CD4-positive, alpha-beta T cell treated with Interleukin-17A for 1 hour (primary cell): ENCODE results near the gene MED27.

Experiments used
- DNase-seq: peaks from one replicate; pipeline ENCODE4 v3.0.0-alpha.2; 2020

Gene MED27

GRCh38 chr9:132040808-132041207 is 38.9 kb downstream of the MED27 start:
- DNase-seq: no peak

GRCh38 chr9:132040246-132040645 is 39.4 kb downstream of the MED27 start:
- no peak for DNase-seq

GRCh38 chr9:132039284-132039683 is 40.4 kb downstream of the MED27 start:
- DNase-seq: no peak

DNA sequence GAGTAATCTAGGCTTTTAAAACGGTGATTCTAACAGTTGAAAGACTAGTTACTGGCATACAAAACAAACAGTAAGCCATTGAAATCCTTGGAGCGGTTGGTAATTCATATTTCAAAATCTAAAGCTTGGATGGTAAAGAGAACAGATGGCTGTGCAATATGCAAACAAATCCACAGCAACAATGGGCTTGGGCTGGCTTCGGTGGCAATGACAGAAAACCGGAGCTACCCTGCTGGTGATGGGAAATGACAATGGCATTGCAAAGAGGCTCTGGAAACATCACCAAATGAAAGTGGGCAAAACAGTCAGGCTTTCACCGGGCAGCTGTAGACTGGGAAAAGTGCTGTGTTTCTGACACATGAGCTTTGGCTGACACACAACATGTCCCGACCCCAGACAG is 42.2 kb downstream of the MED27 start:
- no peak for DNase-seq

DNA sequence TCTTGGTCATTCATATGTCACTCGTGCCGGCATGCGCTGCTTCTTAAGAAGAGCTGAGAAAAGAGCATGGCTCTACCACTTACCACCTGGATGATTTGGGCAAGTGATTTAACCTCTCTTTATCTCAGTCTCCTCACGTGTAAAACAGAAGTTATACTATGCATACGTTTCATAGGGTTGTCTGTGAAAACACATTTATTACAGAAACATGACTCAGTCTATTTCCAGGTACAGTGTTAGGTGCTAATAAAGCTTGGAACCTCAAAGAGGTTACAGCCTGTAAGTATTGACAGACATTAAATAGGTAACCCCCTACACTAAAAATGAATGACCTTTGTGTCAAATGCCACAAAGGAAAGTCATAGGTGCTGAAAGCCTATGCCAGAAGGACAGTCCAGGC is 43.1 kb downstream of the MED27 start:
- DNase-seq: no peak

DNA sequence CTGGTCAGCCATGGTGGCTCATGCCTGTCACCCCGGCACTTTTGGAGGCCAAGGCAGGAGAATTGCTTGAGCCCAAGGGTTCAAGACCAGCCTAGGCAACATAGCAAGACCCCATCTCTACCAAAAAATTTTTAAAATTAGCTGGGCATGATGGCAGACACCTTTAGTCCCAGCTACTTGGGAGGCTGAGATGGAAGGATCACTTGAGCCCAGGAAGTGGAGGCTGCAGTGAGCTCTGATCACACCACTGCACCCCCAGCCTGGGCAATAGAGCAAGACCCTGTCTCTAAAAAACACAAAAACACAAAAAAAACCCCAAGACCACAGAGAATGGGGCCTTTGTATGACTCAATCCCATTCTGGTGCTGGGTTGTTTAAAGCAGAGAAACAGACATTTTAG is 44.0 kb downstream of the MED27 start:
- no peak for DNase-seq

DNA sequence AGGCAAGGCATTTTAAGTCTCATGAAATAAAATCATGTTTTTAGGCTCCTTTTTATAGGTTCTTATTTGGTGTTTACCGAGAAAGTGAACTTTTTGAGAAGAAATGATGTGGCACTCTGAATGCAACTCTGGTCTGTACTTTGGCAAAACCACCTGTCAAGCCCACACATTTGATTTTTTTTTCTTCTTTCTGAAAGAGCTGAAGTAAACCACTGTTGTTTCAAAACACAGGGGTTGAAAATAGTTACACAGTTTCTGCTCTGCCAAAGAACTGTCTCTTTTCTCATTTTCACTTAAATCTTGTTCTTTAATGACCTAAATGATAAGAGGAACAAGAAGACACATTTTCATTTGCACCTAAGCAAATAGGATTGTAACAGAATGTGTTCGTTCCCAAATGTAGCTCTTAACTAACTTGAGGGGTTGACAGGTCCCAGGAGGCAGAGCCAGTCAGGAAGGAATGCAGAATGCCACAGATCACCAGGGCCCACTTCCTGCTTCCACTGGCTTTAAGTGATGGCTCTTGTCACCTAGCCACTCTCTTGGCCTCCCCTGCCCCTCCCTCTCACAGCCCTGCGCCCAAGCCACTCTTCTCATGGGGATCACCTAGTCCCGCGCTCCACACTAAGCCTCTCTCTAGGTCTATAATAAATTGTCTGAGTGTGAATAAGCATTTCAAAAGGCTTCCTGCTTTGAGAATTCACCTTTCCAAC is 47.3 kb downstream of the MED27 start:
- DNase-seq: no peak

DNA sequence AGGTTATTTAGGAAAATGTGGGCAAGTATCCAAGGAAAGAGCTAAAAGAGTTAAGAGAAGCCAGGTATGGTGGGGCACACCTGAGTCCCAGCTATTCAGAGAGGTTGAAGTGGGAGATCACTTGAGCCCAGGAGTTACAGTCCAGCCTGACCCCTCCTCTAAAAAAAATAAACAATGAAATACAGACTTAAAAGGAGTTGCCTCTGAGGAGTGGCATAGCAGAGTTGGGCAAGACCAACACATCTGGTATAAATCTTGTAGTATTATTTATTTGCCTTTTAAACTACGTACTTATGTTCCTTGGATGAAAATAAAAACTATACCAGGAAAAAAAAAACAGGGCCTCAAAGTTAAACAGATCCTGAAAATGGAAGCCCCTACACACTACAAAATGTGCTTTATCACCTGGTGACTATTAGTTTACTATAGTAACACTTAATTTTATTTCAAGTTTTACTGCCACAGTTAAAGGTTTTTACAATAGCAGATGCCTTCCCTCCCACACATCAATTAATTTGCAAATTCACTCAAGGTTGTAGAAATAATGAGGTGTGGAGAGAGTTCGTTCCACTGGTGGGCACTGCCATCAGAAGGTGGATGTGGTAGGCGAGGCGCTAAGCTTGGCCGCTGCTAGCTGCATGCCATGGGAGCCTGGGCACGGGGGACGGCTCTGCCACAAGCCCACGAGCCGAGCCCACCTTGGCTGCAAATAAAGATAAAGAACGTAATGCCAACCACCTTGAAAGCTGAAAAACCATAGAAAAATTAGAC is 48.0 kb downstream of the MED27 start:
- no peak for DNase-seq

DNA sequence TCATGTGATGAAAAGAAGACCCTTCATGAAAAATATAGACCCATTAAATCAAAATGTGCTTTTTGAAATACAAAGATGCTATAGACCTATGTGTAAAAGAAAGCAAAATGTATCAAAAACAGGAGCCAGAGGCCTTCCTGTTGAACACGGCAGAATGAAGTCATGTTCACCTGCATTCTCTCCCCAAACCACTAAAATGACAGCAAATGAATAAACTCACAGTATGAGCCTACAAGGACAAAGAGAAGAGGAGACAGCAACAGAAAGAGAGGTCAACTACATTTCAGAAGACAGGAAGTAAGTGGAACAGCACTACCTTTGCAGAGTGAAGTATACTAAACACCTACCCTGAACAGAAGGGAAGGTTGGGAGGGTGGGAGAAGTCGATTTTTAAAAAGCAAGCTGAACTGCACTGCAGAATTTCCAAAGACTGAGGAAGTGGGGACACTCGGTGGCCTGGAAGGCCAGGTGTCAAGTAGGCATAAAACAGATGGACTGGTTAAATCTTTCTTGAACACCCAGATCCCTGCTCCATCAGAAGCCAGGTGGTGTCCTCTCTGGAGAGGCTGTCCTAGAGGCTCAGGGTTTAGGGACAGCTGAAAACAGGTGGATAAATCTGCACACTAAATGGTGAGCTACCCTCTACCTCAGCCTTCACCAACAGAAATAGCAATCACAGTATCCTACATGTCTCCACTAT is 48.9 kb downstream of the MED27 start:
- DNase-seq: no peak

DNA sequence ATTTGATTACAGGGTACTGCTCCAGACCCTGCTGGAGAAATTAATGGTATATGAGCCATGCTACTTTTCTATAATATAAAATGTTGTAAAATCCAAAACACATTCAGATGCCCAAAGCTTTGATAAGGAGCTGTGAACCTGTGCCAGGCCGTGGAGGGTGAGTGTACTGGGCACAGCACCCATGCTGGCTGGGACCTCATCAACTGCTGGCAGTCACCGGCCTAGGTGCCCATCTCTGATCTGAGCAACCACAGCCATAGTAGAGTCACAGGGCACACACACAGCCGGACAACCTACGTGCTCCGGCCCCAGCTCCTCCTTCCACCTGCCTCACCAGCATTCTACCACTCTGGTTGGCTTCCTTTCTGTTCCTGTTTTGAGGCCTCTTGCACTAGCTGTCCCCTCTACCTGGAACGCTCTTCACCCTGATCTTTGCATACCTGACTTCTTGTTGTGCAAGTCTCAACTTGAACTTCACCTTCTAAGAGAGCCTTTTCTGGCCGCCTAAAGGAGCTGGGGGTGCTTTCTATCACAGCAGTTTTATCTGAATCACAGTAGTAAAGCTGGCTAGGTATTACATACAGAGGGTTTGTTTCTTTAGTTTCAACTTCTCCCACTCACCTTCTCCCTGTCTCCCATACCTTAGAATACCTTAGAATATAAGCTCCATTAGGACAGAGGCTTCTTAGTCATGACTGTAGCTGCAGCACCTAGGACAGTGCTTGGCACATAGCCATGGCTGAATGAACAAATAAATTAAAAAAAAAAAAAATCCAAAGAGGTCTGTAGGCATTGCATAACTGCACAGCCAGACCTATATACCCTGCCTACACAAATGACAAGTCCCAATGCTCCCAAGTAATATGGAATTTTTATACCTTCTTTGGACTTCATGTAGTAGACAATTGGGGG is 51.7 kb downstream of the MED27 start:
- DNase-seq: no peak

GRCh38 chr9:132026932-132027585 is 52.6 kb downstream of the MED27 start:
- DNase-seq: no peak

- DNase-seq: no peak
Measured at GRCh38 chr9:132025766-132026165, 53.9 kb downstream of the MED27 start.

DNA sequence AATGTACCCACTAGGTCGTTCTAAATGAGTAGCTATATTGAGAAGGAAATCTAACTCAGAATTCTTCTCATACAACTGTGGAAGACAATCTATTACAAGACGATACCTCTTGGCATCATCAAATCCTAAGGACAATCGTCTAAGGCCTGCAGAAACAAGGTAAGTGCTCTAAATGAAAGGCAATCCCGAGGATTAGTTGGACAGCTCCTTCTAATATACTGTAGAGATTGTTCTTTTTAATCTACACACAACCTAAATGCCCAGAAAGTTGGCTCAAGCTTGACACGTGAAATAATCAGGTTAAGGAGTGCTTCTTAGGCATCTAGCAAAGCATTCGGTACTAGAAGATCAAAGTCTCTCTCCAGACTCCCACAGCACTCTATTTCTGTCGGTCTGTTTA is 55.1 kb downstream of the MED27 start:
- no peak for DNase-seq

GRCh38 chr9:132023419-132024180 is 56.1 kb downstream of the MED27 start:
- DNase-seq: no peak

- no peak for DNase-seq
Measured at GRCh38 chr9:132020820-132021510, 58.7 kb downstream of the MED27 start.

GRCh38 chr9:132020272-132020671 is 59.4 kb downstream of the MED27 start:
- DNase-seq: no peak

GRCh38 chr9:132019702-132020101 is 60.0 kb downstream of the MED27 start:
- no peak for DNase-seq

GRCh38 chr9:132018957-132019405 is 60.7 kb downstream of the MED27 start:
- no peak for DNase-seq

DNA sequence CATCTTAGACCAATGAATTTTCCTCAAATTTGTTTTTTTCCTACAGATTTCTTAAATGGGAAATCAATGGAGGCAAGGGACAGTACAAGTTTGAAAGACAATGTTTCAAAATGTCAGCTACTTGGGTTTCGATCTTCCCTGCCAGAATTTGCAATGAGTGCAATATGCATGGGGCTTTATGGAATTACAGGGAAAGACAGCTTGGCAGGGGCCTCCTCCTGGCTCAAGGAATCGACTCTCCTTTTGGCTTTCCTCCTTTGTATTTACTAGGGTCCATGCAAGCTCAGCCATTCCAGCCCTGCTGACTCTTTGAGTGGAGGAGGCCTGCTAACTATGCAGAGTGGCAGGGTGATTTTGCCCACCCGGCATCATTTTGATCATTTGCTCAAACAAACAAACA is 63.2 kb downstream of the MED27 start:
- DNase-seq: no peak

- DNase-seq: no peak
Measured at GRCh38 chr9:132015866-132016265, 63.8 kb downstream of the MED27 start.
